Measurements from ENCODE around the gene KIAA1958.

GRCh38 chr9:112615584-112616266 is 129.1 kb downstream of the KIAA1958 start:
- TF ChIP-seq CTCF (conservative IDR thresholded peaks at IDR 0.05) (no peak), ZFX (IDR thresholded peaks at IDR 0.05) (no peak)

Data from C4-2B (cell line).